HG02588 (cell line): ENCODE data around the gene CTBP1.

Experiments
- ATAC-seq: cut with Tn5 transposase; IDR thresholded peaks from one replicate; pipeline ENCODE4 v1.9.1; 2021; ENCODE audit warnings: mild to moderate bottlenecking, moderate library complexity; ENCODE audit not compliant: unreplicated experiment

The CTBP1 gene

DNA sequence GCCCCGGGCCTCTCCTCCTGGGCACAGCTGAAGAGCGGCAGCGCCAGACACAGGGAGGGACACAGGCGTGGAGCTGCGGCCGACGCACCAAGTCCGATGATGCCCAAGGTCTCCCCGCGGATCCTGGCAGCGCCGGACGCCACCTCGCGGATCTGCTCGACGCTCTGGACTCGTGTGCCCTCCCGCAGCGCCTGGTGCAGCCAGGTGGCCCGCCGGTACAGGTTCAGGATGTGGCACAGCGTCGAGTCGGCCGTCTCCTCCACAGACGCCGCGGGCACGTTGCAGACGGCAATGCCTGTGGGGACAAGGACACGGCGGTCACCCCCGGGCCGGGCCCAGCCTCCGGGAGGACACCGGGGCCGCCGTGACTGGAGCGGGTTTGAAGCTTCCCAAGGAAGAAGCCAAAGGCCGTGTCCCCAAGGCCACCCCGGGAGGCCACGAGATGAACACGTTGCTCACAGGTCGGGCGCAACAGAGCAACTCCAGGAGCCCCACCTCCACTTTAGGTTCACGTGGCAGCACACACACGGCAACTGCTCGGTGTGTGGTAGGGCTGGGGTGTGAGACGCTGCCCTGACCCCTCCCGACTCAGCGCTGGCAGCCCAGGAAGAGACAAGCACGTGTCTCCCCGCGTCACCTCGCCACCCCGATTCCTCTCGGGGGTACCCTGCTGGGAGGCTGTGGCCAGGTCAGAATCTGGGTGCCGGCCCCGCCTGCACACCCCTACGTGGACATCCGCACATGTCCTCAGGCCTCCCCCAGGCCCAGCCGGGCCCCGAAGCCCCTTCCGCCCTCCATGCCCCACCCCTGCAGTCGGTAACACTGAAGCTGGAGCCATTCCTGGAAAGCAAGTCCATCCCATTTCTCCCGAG, 23.4 kb downstream of the CTBP1 start:
- ATAC-seq, result no peak

DNA sequence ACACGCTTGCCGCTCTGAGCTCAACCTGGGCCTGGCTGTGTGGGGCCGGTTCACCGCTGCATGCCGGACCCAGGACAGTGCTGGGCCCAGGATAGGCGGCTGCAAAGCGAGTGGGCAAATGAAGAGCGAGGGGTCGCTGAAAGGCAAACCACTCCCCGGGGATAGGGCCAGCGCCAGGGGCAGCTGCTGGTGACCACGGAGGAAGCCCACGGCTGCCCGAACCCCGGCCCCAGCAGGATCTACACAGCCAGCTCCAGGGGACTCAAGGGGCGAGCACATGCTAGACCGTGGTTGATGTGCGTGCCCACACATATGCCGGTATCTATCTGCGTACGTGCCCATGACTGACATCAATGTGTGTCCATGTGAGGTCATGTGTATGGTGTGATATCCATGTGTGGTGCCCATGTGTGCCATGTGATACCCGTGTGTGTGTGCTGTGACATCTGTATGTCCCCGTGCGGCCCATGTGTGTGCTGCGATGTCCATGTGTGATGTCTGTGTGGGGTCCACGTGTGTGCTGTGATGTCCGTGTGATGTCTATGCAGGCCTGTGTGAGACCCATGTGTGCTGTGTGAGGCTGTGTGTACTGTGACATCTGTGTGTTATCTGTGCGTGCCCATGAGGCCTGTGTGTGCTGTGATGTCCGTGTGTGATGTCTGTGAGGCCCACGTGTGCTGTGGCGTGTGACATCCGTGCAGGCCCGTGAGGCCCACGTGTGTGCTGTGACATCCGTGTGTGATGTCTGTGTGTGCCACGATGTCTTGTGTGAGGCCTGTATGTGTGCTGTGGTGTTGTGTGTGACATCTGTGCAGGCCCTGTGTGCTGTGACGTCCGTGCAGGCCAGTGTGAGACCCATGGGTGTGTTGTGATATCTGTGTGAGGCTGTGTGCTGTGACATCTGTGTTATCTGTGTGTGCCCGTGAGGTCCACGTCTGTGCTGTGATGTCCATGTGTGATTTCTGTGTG, 24.8 kb downstream of the CTBP1 start:
- ATAC-seq, result no peak

DNA sequence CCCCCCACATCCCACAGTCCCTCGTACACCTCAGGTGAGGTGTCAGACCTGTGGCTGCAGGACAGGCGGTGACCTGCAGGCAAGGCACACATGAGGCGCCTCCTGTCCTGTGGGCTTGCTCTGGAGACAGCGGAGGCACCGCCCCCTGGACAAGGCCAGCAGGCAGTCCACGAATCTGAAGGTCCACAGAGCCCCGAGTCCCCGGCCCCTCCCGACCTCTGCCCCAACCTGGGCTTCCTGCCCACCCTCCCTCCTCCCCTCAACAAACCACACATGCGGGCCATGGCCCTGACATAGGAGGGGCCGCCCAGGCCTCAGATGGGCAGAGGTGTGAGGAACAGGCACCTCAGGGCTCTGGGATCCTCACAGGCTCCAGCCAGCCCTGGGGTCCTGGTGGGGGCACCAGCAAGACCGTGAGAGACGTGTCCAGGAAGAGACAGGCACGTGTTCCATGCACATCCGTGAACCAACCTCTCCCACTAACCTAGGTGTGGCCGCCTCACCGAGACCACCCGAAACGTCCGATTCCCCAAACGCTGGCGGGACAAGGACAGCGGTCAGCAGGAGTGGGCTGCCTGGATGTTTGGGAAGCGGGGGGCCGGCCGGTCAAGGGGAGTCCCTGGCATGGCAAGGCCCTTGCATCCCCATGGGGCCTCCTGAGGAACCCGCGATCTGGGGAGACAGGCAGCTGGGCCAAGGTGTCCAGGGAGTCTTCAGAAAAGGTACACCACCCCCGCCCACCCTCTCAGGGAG, 25.8 kb downstream of the CTBP1 start:
- no peak for ATAC-seq

DNA sequence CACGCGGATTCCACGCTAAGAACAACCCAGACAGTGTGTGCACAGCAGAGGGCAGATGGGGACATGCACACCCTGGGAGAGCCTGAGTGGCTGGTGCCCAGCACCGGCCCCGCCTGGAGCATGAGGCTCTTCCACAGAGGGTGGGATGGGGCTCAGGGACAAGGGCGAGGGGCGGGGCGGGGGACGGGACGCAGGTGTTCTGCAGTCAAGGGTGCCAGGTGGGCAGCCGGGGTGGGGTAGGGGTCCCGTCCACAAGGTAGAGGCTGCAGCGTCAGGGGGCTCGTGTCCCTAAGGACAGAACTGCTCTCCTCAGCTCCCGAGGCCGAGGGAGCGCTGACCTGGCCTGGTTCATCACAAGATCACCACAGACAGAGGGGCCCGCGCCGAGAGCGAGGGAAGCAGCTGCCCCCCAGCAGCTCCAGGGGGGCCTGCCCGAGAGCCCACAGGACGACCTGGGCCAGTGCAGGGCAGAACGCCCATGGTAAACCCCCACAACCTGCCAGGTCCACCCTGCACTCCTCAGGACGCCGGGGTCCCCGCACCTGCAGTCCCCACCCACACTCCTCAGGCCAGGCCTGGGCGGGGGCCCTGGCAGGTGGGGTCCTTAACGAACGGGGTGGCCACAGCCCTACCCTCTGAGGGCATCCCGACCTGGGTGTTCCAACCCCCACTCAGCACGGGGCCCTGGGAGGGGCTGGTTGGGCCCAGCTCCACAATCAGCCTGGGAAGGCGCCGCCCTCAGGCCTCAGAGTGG, 26.7 kb downstream of the CTBP1 start:
- no peak for ATAC-seq

DNA sequence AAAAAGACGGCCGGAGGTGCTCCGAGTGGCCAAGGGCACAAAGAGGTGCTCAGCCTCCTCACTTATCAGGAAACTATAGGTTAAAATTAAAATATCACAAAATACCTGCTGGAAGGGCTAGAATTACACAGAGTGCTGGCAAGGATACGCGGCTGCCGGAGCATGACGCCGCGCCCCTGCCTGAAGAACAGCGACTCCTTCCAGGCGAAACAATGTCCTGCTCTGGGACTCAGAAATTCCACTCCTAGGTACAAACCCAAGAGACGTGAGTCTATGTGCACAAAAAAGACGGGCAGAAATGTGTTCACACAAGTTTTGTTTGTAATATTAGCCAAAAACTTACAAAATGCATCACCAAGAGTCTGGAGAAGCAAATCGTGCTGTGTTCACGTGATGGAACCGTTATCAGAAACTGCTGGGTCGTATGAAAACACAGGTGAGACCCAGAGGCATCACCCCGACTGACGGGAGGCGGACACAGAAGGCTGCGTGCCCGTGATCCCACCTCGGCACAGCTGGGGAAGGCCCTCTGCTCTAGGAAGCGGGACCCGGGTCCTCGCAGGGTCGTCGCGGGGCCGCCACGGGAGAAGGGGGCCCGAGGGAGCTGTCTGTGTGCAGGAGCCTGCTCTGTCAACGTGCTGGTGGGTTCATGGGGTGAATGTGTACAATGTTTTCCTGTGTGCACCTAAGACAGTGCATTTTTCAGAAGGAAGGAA, 27.6 kb downstream of the CTBP1 start:
- ATAC-seq, result no peak

DNA sequence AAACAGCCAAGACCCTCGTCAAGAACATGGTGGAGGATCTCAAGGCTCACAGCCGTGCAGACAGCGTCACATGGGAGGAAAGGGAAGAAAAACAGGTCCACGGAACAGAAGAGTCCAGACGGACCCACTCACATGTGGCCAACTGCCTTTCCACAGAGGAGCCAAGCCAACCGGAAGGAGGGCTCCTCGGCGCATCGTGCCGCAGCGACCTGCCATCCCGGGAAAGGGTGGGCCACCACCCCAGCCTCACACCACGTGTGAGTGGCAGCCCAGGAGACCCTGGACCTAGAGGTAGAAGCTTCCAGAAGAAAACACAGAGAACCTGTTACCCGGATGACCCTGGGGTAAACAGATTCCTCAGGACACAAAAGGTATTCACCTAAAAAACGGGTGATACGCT, 28.4 kb downstream of the CTBP1 start:
- ATAC-seq, result no peak

DNA sequence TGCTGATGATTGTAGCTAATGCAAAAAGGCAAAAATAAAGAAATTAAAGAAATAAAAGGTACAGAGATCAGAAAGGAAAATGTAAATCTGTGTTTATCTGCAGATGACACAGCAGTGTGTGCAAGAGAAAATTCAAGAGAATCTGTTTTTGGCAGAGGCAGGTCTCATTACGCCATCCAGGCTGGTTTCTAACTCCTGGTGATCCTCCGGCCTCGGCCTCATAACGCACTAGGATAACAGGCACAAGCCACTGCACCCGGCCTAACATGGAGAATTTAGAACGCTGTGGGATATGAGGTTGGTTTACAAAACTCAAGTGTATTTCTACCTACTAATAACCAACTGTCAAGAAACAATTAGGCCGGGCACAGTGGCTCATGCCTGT, 29.4 kb downstream of the CTBP1 start:
- ATAC-seq, result no peak

DNA sequence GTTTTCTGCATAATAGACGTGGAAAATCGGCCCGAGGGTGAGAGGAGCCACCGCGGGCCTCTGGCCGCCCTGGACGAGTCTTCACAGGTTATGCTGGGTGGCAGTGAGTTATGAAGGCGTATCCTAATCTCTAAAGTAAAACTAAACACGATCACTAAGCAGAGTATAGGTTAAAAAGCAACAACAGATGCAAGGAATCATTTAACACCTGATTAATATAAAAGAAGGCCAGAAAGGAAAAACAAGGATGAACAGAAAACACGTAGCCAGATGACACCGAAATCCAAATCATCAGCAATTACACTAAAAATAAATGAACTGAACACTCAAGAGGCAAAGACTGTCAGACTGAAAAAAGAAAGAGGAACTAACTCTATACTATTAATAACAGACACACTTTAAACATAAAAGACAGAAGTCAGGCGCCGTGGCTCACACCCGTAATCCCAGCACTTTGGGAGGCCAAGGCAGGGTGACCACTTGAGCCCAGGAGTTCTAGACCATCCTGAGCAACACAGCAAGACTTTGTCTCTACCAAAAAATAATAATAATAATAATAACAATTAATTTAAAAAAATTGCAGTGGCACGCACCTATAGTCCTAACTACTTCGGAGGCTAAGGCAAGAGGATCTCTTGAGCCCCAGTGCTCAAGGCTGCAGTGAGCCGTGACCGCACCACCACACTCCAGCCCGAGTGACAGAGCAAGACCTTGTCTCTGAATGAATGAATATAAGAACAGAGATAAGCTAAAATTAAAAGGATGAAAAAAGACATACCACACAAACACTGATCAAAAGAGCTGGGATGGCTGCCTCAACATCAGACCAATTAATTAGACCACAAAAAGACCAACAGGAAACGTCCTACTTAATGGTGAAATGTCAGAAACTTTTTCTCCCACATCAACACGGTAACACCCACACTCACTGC, 30.0 kb downstream of the CTBP1 start:
- ATAC-seq, result peak; percentile 56

DNA sequence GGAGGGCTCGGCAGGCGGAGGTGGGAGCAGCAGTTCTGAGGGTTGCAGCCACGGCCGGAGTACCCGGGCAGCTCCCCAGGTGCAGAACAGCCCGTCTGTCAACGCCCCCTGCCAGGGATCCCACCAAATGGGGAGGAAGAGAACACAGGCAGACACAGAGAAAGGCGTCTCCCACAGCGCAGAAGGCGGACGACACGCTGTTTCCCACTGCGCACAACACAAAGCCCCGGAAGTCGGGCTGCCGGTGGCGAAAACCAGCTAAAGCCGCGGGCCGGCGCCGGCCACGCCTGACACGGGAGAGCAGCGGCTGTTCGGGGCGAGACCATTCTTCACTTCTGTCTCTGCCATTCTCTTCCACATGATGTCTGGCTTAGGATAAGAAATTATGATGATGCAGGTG, 31.6 kb downstream of the CTBP1 start:
- no peak for ATAC-seq

DNA sequence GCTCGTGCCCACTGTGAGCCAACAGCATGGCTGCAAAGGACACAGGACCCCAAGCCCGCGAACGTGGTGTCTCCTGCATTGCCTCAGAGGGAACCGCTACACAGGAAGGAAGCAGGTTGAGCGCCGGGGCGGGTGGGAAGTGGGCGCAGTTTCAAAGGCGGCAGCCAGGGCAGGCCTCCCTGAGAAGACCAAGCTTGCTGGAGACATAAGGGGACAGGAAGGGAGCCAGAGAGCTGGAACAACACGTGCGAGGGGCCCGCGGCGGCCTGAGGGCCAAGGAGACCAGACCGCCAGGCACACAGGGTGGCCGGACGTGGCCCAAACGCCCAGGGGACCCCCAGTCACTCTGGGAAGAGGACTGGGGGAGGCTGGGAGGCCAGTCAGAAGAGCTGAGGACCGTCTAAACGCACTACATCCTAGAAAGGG, 32.0 kb downstream of the CTBP1 start:
- no peak for ATAC-seq

DNA sequence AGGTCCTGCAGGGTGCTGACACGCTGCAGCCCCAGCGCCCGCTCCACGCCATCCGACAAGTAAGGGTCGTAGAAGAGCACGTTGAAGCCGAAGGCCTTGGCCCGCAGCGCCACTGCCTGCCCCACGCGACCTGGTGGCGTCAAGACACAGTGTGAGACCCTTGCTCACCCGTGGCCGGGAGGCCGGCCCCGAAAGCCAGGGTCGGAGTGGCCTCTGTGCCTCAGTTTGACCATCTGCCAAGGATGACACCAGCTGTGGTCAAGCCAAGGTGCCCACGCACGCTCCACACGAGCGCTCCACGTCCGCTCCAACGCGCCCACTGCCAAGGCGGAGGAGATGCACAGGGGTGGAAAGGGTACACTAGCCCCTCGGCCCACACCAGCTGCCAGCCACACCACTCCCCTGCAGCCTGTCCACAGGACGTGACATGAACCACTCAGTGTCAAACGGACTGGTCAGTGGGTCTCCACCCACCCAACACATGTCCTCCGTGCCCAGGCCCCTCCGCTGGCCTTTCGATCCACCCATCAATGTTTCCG, 32.8 kb downstream of the CTBP1 start:
- no peak for ATAC-seq

DNA sequence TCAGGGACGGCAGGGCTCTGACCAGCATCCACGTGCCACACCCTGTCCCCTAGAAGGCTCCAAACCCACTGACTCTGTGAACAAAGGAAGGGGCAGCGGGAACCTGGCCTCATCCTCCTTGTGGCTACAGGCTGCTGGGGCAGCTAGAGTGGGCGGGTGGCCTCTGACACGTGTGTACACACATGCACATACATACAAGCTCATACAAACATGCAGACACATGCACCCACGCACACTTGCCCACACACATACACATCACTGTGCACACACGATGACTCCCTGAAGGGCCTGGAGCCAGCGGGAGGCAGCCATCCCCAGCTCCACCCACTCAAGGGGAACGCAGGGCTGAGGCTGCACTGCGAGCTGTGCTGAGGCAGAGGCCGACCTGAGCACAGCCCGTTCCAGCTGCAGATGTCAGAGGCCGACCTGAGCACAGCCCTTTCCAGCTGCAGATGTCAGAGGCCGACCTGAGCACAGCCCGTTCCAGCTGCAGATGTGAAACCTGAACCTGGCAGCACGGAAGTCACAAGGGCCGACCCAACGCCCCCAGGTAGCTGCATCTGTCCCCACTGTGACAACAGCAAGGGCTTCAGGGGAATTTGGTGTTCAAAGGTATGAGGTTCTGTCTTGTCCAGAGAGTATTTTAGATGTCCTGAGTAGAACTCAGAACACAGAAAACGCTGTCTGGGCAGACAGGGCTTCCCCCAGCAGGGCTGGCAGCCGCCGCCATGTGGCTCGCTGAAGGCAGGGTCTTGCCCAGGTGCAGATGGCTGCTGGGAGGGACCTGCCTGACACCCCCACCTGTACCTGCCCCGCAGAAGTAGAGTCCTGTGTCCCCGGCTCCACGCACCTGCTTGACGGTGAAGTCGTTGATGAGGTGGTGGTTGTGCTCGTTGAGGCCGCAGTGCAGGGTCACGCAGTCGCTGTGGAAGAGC, 33.5 kb downstream of the CTBP1 start:
- no peak for ATAC-seq

DNA sequence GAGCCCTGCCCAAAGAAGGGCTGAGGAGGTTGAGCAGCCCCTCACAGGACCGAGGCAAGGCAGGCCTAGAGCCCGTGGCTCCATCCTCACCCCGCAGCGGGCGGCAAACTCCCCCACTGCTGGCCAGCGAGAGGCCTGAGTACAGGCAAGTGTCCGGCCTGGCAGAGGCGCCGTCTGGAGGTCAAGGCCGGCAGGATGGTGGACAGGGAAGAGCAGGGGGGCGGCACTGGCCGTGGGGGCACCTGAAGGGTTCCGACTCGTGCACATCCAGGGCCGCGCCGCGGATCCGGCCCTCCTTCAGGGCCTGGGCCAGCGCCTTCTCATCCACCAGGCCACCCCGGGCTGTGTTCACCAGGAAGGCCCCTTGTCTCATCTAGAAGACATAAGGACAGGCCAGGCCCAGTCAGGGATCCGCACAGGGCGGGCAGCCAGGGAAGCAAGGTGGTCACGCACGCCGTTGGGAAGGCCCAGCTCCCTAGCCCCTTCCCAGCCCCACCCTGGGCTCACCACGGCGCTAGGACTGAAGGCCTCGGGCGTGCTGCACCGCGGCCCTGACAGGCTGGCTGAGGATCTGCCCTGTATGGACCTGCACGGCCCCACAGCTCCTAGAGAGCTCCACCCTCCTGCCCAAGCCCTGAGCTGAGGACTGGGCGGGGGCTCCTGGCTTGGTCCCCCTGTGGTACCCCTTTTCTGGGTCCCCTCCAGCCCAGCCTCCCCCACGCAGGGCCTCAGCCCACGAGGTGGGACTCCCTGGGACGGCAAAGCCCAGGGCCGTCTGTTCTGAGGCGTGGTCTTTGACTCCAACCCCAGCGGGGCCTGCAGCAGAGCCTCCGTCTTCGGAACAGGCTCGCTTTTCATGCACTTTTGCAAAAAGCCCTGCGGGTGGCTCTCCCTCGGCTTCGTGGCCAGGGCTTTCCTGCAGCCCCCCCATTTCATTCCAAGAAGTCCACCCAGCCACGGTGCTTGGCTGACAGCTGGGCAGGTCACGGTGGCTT, 34.5 kb downstream of the CTBP1 start:
- no peak for ATAC-seq

DNA sequence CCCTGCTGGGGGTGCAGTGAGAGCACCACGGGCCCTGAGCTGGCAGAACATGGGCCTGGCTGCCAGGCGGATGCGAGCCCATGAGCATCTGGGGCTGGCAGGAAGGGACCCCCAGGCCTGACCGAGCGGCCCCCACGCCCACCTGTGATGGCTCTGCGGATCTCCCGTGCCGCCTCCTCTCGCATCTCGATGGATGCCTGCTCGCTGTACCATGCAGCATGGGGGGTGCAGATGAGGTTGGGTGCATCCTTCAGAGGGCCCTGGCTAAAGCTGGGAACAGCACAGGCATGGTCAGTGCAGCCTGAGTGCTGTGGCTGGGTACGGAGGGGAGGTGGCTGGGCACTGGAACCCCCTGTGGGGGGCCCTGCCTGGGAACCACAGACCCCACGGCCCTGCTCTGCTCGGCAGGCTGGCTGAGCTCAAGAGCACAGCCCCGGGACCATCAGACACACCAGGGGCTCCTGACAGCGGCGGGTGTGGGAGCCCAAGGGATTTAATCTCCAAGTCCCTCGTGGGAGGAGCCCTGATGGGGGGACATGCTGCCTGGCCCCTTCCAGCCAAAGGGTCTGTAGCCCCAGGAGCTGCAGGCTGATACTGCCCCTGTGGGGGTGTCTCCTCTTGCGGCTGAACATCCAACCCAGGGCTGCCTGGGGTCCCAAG, 35.5 kb downstream of the CTBP1 start:
- ATAC-seq, result no peak

DNA sequence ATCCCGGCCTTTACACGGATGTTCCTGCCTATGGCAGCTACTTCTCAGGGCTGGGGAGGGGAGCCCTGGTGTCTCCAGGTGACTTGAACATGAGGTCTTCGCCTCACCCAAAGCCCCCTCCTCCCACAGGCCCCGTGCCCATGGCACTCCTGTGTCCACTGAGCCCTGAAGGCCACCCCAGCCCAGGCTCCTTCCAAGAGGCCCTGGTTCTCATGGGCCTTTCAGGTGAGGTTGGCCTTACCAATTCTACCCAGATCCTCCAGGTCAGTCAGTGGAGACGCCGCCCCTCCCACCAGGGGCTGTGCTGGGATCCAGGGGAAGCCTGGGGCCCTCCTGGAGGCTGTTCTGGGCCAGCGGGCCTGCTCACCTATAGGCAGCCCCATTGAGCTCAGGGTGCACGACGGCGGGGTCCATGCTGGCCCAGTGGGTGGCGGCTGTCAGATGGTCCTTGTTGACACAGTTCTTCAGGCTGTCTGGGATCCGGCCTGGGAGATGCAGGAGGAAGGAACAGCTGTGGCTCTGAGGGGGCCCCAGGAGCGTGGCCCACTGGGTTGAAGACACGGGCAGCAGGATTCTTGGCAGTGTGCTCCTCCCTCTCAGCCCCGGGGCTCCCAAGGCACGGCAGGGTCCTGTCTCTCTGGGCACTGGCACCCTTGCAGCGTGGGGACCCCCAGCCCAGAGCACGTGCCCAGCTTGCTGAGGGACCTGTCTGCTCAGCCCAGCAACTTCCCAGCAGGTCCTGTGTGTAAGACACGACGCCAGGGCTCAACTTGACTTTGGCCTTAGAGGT, 36.2 kb downstream of the CTBP1 start:
- ATAC-seq, result no peak
